Kidney glomerular epithelial cell (primary cell): ENCODE results near the gene TBC1D16.

Experiments used
- DNase-seq: peaks from one replicate; lab custom pipeline; 2025; lab: John Stamatoyannopoulos, UW

The TBC1D16 gene

GRCh38 chr17:79987187-79987934 lies 48.3 kb downstream of the TBC1D16 start:
- no peak for DNase-seq

- DNase-seq, result no peak
Observed at GRCh38 chr17:79986411-79987186, 49.1 kb downstream of the TBC1D16 start.

GRCh38 chr17:79985943-79986391 lies 49.7 kb downstream of the TBC1D16 start:
- no peak for DNase-seq

- DNase-seq, result no peak
Observed at GRCh38 chr17:79985361-79985942, 50.2 kb downstream of the TBC1D16 start.

- DNase-seq, result no peak
Observed at GRCh38 chr17:79984877-79985276, 50.8 kb downstream of the TBC1D16 start.

GRCh38 chr17:79984045-79984840 lies 51.4 kb downstream of the TBC1D16 start:
- DNase-seq, result no peak

GRCh38 chr17:79983456-79983855 lies 52.2 kb downstream of the TBC1D16 start:
- DNase-seq, result no peak

GRCh38 chr17:79982986-79983385 lies 52.7 kb downstream of the TBC1D16 start:
- no peak for DNase-seq

GRCh38 chr17:79981661-79982101 lies 54.0 kb downstream of the TBC1D16 start:
- DNase-seq, result no peak

GRCh38 chr17:79981090-79981489 lies 54.6 kb downstream of the TBC1D16 start:
- DNase-seq, result no peak

- DNase-seq, result no peak
Observed at GRCh38 chr17:79980246-79981043, 55.2 kb downstream of the TBC1D16 start.

- no peak for DNase-seq
Observed at GRCh38 chr17:79979816-79980215, 55.9 kb downstream of the TBC1D16 start.

GRCh38 chr17:79979221-79979741 lies 56.4 kb downstream of the TBC1D16 start:
- no peak for DNase-seq

GRCh38 chr17:79978548-79978855 lies 57.2 kb downstream of the TBC1D16 start:
- DNase-seq, result no peak

- no peak for DNase-seq
Observed at GRCh38 chr17:79977708-79978547, 57.7 kb downstream of the TBC1D16 start.

GRCh38 chr17:79977161-79977631 lies 58.5 kb downstream of the TBC1D16 start:
- no peak for DNase-seq

GRCh38 chr17:79976451-79976850 lies 59.2 kb downstream of the TBC1D16 start:
- DNase-seq, result no peak

- DNase-seq, result no peak
Observed at GRCh38 chr17:79975498-79976134, 60.1 kb downstream of the TBC1D16 start.
